HG02884 (cell line): ENCODE results near the gene NEU4.
"Not testable (repeated sequence)": the region's sequence is repeated elsewhere in the genome, so short reads cannot be mapped to it uniquely, and the experiment has no call there.

Source experiments
- ATAC-seq: cut with Tn5 transposase; IDR thresholded peaks from one replicate; pipeline ENCODE4 v1.9.1; 2021; ENCODE audit warnings: mild to moderate bottlenecking, moderate library complexity; ENCODE audit not compliant: unreplicated experiment

The NEU4 gene

DNA sequence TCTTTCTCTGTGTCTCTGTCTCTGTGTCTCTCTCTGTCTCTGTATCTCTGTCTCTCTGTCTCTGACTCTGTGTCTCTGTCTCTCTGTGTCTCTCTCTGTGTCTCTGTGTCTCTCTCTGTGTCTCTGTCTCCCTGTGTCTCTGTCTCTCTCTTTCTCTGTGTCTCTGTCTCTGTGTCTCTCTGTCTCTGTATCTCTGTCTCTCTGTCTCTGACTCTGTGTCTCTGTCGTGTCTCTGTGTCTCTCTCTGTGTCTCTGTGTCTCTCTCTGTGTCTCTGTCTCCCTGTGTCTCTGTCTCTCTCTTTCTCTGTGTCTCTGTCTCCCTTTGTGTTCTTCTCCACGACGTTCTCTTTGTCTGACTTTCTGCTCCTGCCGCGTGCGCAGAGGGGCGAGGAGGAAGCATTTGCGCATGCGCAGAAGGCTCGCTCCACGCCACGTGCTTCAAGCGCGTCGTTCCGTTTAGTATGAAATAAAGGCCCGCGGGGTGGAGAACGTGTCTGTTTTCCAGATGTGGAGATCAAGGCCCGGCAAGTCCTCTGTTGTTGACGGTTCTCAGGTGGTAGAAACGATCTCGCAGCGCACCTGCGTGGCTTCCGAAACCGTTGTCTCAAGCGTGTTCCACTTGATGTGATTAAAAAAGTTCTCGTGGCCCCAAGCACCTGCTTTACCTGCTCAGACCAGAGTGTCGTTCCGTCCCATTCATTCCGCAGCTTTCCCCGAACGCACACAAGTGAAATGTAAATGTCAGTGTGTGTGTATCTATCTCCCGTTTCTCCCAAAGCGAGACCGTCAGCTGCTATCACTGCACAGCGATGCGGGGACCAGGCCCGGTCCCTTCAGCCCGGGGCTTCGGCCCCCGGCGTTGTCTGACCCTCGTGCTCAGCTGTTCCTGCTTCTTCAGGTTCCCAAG is 14.8 kb downstream of the NEU4 start:
- not testable (repeated sequence) for ATAC-seq

DNA sequence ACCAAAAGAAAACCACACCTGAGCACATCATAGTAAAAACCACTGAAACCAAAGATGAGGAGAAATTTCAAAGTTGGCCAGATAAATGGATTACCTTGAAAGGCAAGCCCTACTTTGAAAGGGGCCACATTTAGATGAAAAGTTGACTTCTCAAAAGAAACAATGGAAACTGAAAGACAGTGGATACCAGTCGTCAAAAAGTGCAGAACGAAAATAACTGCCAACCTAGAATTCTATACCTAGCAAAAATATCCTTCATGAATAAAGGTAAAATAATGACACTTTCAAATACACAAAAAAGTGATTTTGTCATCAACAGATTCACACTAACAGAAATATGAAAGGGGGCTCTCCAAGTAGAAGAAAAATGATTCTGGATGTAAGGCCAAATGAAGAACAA is 18.4 kb downstream of the NEU4 start:
- no peak for ATAC-seq

DNA sequence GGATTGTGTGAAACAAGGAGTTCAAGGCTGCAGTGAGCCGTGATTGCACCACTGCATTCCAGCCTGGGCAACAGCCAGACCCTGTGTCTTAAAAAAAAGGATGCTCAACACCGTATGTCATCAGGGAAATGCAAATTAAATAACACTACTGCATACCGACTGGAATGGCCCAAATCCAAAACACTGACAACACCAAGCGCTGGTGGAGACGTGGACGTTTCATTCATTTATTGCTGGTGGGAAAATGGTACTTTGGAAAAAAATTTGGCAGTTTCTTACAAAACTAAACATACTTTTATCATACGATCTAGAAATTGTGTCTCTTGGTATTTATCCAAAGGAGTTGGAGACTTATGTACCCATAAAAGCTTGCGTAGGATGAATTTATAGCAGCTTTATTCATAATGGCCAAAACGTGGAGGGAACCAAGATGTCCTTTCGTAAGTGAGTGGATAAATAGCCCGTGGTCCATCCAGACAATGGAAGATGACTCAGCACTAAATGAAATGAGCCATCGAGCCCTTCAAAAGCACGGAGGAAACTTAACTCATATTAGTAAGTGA is 24.2 kb downstream of the NEU4 start:
- ATAC-seq: no peak

DNA sequence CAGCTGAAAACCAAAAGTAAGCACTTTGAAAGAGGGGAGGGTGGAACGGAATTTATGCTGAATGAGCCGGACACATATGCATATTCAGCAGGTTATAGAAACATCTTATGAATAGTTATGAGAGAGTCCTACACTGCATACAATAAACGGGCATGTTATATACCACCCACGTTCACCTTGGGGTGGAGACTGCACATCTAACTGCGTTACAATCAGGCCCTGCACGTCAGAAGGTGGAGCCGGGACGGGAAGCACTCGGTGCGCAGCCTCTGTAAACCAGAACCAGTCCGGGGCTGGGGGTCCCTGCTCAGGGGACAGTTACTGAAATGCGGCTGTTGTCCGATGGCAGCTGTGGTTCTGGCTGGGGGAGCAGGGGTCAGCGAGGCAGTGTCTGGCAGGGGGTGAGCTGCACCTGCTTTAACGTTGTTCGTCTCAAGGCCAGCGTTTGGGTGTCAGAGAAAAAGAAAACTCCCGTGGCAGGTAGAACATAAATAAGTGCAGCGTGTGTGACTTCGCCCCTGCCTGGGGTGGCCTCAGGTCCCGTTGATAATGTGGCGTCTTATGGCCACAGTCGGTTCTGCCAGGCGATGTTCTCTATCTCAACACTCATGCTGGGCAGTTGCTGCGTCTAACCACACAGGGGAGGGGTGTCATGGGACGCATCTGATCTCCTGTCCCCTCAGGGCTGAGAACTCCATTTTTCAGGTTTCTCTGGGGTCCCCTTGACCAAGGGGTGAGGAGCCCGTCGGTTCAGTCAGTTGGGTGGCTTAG is 24.9 kb downstream of the NEU4 start:
- not testable (repeated sequence) for ATAC-seq

- no peak for ATAC-seq
Observed at GRCh38 chr2:241834527-241835210, 25.7 kb downstream of the NEU4 start.

DNA sequence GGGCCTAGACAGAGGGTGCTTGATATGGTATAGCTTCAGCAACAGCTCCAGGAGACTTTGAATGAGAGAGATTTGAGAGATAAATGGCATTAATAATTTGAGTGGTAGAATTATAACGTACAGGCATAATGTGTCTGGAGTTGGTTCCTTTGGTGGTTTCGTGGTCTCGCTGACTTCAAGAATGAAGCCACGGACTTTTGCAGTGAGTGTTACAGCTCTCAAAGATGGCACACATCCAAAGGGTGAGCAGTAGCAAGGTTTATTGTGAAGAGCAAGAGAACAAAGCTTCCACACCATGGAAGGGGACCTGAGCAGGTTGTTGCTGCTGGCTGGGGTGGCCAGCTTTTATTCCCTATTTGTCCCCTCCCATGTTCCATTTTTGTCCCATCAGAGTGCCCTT is 26.6 kb downstream of the NEU4 start:
- no peak for ATAC-seq

DNA sequence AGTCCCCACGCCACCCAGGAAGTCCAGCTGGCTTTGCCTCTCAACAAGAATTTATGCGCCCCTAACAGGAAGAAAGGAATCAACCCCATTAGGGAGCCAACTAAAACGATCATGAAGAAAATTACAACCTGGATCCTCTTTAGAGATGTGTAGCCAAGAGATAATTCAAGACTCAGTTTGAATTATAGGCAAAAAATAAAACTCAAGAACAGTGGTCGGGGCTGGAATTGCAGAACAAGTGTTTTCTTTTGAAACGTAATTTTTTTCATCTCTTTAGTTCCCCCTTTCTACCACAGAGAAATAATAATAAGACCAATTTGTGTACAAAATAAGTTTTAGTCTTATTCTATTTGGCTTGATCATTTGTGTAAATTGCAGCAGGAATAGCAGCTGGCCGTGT is 27.3 kb downstream of the NEU4 start:
- no peak for ATAC-seq

DNA sequence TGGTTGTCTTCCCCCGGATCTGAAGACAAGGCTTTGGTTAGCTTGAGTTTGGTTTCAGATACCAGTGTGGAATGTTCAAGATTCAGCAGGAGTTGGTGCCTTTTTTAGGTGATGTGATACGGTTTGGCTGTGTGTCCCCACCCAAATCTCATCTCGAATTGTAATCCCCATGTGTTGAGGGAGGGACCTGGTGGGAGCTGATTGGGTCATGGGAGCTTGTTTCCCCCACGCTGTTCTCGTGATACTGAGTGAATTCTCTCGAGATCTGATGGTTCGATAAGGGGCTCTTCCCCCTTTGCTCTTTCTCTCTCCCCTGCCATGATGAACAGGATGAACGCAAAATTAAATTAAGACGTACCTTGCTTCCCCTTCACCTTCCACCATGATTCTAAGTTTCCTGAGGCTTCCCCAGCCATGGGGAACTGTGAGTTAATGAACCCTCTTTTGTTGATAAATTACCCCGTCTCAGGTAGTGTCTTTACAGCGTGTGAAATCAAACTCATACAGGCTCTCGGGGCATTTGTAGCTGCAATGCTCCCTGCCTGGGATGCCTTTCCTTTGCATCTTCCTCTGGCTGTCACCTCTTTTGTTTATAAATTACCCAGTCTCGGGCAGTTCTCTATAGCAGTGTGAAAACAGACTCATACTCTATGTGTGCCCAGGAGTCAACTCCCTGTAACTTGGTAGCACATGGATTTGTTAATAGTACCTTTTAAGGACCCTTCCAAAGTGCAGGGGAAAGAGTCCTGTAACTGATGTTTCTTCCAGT is 28.4 kb downstream of the NEU4 start:
- ATAC-seq: no peak

DNA sequence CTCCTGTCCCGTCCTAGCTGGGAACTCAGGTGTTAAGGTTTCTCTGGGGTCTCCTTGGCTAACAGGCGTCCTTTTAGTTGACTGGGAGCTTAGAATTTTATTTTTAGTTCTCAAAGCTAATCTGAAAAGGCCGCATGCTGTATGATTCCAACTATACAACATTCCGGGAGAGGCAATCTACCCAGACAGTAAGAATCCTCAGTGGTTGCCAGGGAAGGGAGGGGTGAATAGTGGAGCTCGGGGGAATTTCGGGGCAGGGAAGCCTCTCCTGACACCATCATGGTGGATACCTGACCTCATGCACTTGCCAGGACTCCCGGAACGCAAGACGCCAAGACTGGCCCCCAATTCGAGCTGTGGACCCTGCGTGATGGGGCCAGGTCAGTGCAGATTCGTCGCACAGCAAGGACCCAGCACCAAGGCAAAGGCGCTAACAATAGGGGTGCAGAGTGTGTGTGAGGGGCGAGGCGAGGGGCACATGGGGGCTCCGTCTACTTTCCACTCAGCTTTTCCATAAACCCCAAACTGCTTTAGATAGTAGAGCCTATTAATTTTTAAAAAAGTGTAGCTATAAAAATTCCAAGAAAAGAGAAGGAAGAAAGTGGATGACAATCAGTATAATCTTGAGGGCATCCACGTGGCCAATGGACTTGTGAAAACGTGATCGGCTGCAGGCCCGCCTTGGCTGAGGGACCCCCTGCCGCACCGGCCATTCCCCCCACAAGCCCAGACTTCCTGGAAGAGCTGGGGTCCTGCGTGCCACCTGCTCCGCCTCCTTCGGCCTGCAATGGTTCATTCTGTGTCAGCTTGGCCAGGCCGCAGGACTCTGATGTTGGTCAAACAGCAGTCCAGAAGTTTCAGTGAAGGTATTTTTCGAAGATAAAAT is 32.4 kb downstream of the NEU4 start:
- no peak for ATAC-seq

- ATAC-seq: no peak
Observed at GRCh38 chr2:241842067-241842415, 33.0 kb downstream of the NEU4 start.

DNA sequence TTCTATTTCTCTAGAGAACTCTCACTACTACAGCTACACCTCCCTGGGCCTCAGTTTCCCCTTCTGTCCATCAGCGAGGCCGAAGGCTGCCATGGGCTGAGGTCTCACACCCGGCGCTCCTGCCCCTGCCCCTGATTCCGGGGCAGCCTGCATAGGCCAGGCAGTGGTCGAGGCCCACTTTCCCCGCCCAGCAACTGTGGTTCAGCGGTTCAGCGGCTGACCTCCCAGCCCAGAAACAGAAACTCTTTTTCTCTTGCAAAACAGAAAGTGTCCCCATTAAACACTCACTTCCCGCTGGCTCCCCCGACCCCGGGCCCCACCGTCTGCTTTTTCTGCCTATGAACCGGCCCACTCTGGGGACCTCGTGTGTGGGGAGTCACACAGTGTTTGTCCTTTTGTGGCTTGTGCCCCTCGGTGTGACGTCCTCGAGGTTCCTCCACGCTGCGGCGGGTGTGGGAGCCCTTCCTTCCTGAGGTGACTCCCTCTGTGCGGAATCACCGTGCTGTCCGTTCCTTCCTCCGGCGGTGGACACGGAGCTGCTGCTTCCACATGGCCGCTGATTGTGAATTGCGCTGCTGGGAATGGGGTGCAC is 33.7 kb downstream of the NEU4 start:
- no peak for ATAC-seq

DNA sequence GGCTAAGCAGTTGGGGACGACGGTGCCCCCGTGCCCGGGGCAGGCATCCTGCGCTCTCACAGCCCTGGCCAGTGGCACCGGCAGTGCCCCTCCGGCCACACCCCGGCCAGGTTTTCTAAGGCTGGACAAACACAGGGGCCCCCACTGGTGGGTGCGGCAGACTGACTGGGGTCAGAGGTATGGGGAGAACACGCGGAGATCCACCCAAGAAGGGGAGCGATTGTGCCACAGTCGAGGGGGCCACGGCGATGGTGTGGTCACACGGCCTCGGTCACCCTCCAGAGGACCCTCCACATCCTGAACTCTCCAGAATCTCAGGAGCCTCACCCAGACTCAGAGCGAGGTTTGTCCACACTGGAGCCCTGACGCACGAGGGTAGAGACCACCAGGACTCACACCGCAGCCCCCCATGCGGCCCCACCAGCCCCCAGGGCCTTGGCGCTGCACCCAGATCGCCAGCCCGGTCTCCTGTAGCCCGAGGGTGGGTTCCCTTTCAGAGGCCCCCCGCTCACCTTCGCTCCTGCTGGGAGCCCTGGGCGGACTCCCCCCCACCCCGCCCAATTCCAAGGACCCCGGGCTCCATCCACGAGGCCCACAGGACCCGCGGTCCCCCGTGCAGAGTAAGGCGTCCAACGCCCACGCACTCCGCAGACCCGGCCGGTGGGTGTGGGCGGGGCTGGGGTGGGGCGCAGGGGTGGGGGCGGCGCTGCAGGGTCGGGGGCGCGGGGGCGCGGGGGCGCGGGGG is 34.5 kb downstream of the NEU4 start:
- ATAC-seq: no peak

- no peak for ATAC-seq
Observed at GRCh38 chr2:241844066-241844728, 35.2 kb downstream of the NEU4 start.

DNA sequence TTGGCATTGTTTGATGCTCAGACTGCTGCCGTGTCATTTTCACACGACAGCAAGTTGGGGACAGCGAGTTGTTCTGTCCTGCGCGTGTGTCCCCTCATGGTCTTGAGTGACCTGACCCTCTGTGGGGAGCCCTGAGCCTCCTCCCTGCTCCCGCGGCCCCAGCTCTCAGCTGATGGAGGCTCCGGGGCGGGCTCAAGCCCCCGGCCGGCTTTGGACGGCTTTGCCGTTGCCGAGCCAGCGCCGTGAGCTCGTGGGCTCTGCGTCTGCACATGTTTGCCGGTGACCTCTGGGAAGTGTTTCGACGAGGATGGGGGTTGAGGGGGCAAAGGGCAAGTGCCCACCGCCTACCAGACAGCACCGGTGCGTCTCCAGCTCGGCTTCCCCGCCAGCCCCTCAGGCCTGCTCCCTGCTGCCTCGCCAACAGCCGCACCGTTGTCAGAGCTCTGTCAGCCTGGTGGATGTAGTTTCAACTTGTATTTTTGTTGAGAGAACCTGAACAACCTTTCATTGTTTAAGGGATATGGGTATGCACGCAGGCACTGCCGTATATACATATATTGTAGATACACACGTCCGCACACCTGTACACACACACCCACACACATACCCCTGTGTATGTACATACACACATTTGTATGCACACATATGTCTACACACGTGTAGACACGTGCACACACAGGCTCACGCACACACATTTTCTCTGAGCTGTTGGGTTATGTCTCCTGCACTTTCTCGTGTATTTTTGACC is 36.0 kb downstream of the NEU4 start:
- no peak for ATAC-seq

GRCh38 chr2:241846406-241846805 is 37.4 kb downstream of the NEU4 start:
- no peak for ATAC-seq

DNA sequence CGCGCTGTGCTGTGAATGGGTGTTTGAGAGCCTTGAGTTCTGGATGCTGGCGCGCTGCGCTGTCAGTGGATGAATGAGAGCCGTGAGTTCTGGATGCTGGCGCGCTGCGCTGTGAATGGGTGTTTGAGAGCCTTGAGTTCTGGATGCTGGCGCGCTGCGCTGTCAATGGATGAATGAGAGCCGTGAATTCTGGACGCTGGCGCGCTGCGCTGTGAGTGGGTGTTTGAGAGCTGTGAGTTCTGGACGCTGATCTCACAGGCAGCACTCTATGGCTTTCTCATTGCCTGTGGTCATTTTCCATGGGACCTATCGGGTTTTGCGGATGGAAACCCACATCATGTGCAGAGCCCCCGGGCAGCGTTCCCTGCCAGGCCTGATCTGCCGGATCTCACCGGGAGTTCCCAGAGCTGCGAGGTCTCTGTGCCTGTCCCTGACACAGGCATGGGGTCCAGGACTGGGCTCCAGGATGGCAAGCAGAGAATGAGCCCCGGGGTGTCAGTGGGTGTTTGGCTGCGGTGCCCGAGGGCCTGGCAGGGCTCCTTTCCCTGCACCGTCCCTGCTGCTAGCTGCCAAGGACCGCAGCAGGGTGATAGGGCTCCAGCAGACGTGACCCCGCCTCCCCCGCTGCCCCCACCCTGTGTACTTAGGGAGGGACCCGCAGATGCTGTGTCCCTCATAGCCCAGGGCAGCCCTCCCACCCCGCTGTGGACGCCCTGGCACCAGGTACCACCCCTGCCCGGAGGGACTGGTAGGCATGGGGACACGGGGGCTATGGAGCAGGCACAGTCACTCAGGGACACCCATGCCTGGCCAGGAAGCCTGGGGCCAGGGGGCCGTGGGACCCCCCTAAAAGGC is 40.0 kb downstream of the NEU4 start:
- ATAC-seq: no peak
